HG02938 (cell line): ENCODE measurements around the gene CEP20.

ENCODE experiments used
- ATAC-seq: cut with Tn5 transposase; IDR thresholded peaks from one replicate; pipeline ENCODE4 v1.9.1; 2021; ENCODE audit warnings: mild to moderate bottlenecking, moderate library complexity; ENCODE audit not compliant: unreplicated experiment

The CEP20 gene

DNA sequence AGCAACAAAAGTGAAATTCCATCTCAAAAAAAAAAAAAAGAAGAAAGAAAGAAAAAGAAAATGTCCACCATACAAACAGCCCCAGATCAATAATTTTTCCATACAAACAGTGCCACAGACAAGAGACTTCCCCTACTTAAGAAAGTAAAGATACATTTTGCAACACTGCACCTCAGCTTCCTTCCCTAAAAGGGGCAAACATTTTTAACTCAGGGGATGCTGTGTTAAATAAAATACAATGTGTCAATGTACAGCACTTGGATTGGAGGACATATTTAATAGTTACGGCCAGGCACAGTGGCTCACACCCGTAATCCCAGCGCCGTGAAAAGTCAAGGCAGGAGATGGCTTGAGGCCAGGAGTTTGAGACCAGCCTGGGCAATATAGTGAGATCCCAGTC, 53.9 kb downstream of the CEP20 start:
- no peak for ATAC-seq

DNA sequence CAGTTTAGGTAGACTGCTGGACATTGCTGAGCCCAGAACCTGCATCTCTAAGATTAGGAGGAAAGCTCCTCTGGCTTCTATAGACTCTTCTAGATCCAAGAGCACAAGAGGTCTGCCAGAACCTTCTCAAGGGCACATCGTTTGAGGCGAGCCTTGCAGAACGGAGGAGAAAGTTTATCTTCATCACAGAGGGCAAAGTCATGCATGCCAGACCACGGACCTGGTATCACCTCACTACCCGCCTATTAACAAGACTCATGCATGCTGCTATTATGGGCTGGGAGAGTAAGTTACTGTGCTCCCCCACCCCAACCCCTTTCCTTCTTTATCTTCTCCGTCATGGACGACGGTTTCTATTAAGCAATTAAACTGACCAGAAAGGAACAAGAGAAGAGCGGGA, 54.9 kb downstream of the CEP20 start:
- no peak for ATAC-seq

DNA sequence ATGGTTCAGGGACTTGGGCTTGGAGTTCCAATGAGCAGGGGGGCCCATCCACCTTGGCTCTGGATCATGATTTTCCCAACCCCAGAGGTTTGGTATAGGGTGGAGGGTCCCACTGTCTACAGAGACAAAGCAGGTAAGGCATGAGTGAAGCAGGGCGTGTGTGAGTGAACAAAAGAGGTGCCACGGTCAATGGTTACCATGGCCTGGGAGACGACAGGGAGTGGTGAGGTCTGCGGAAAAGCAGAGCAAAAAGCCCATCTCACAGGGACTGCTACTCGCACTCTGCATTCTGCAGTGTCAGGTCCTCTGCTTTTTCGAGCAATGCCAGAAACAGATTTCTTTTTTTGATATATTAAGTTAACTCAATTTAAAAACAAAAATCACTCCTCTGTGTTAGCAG, 56.2 kb downstream of the CEP20 start:
- ATAC-seq: no peak

DNA sequence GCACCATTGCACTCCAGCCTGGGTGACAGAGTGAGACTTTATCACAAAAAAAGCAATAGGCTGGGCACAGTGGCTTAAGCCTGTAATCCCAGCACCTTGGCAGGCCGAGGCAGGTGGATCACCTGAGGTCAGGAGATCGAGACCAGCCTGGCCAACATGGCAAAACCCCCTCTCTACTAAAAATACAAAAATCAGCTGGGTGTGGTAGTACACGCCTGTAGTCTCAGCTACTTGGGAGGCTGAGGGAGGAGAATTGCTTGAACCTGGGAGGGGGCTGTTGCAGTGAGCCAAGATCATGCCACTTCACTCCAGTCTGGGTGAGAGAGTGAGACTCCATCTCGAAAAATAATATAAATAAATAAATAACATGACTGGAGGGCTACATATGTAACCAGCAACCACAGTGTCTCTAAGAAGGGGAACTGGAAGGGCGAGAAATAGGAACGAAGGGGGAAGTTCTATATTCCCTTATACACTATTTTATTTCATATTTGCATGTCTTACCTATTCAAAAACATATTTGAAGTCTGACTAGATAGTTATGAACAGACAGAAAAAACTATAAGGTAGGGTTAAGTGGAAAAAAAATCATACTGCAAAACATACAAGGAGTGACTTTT, 57.5 kb downstream of the CEP20 start:
- ATAC-seq: no peak

DNA sequence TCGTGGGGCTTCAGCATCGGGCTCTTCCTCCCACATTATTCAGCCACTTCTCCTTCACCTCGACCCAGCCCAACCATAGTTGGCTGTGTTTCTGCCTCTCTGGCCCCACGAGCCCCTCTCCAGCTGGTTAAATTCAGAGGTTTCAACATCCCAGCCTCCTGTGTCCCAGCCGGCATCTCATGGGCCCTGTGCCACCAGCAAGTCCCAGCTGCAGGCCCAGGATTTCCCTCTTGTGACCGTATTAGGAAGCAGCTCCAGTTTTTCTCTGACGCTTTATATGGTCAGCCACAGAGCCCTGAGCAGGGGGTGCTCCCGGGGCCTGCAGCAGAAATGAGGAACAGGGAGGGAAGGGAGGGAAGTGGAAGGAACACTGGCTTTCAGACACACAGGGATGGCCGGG, 58.9 kb downstream of the CEP20 start:
- ATAC-seq: no peak

DNA sequence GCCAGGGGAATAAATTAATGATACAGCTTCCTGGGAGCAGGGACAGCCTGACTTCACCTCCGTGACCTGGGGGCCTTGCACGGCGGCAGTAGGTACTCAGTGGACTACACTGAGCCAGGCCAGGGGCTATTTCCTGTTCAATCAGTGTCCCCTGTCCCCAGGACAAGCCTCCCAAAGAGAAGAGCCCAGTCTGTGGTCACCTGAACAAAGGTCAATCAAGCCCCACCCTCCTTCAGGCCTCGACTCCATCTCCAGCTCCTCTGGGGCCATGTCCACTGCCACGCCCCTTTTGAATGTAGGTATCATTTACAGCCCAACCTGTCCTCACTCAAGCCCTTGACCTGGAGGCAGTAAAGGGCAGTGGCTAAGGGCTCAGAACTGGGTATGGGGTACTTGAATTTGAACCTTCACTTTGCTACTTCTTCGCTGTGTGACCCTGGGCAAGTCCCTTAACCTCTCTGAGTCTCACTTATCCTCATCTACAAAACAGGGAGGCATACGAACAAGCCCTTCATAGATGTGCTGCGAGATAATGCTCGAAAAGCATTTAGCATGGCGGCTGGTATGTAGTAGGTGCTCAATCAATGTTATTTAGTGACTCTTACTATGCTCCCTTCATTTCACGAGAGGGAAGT, 60.6 kb downstream of the CEP20 start:
- no peak for ATAC-seq

DNA sequence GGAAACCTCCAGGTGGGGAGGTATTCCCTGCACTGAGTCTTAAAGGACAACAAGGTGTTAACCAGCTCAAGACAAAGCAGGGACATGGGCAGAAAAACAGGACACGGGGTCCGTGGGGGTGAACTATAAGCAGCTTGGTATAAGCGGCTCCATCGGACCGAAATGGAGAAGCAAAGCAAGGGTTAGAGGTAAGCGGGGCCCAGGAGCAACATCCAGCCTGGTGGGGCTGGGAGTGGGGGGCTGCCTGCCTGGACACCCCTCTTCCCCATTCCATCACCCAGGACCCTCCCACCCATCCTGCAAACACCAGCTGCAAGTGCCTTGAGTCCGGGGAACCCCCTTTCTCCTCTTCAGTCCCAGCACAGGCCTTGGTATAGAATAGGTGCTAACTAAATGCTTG, 61.1 kb downstream of the CEP20 start:
- no peak for ATAC-seq

DNA sequence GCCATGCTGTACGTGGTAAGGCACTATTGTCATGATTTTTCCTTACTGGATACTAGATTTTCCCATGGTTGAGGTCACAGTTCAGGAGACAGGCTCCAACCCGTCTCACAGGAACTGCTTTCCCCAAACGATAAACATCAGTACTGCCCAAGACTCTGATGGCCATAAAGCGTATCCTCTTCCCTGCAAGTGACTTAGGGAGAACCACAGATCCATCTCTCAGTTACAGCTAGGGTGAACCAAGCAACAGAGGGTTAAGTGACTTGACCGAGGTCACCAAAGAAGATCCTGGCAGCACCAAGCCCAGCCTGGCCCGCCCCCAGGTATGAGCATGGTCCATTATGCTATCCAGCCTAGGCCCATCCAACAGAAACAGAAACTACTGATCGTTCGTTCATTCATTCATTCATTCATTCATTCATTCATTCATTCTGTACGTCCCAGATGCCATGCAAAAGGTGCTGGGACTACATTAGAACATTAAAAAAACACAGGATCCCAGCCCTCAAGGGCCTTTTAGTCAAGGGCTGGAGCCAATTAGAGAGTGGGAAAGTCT, 62.6 kb downstream of the CEP20 start:
- ATAC-seq: no peak

DNA sequence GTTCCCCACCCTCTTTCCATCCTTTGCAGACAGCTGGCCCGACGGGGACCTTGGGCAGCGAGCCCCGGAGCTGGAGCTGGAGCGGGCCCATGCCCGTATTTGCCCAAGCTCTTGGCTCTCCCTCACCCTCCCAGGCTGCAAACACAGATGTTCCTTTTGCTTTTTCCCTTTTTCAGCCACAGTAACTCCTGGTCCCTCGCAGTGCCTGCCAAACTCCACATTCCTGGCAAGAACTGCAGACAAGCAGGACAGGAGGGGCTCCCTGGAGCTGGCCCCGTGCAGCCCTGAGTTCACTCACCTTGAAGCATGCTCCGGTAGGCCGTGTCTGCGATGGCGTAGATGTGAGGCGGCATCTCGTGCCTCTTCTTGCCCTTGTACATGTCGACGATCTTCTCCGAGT, 65.4 kb downstream of the CEP20 start:
- ATAC-seq: no peak

DNA sequence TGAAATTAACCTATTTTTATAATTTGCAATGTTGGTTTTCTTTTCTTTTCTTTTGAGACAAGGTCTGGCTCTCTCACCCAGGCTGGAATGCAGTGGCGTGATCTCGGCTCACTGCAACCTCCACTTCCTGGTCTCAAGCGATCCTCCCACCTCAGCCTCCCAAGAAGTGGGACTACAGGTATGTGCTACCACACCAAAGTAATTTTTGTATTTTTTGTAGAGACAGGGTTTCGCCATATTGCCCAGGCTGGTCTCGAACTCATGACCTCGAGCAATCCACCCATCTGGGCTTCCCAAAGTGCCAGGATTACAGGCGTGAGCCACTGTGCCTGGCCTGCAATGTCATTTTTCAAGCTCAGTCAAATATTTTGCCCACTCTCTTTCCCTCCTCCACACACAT, 67.6 kb downstream of the CEP20 start:
- no peak for ATAC-seq

DNA sequence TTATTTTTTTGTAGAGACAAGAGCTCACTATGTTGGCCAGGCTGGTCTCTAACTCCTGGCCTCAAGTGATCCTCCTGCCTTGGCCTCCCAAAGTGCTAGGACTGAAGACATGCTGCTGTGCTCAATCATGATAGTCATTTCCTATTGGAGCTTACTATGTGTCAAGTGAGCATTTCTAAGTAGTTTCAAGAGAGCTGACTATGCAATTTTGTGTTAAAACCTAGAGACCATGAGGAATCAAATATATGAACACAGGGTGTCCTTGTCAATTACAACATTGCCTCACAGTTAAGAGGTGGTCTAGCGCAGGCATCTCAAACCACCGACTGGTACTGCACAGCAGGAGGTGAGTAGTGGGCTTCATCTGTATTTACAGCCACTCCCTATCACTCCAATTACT, 69.4 kb downstream of the CEP20 start:
- no peak for ATAC-seq

DNA sequence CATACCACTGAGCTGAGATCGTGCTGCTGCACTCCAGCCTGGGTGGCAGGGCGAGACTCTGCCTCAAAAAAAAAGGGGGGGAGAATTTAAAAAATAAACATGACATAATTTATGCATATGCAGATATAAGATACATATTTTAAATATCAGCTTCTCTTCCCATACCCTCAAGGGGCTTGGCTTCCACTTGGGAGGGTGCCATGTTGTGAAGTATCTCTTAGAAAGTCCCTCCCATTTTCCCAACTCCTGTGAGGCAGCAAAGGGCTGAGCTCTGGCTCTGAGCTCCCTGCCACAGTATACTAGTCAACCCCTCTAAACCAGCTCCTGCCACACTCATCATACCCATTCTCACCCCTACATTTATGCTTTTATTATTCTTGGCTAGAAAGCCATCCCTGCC, 71.0 kb downstream of the CEP20 start:
- ATAC-seq: no peak

DNA sequence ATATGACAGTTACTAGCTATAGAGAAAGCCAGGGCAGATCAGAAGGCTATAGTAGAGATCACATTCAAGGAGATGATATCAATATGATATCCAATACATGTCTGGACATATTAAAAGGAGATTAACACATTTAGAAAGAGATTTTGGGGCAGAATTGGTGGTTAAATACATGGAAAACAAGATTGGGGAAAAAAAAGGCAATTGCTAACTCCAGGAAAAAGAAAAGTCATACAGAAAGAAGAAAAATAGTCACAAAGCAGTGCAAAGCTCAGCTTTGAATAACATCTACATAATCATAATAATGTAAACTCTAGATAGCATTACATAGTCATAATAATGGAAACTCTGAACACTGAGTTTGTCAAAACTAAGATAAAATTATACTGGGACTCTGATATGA, 72.2 kb downstream of the CEP20 start:
- no peak for ATAC-seq
